GM11168 (cell line): ENCODE results near the gene CCDC169.
"Not testable (repeated sequence)": the region's sequence is repeated elsewhere in the genome, so short reads cannot be mapped to it uniquely, and the experiment has no call there.

Experiments
- in situ Hi-C: fragments of 300-500 bp; cut with MboI; formaldehyde crosslinking; loops from one replicate; pipeline ENCODE4 v1.12.0; 2022; ENCODE audit warnings: low sequenced_read_pairs; ENCODE audit not compliant: unreplicated experiment

Gene CCDC169

GRCh38 chr13:36297366-36298338 is at the start of gene CCDC169:
CCDC169 (minus strand) TSS chr13:36297814; CDS start chr13:36297719, 95 bp downstream.
- in situ Hi-C loops, result no loop called here

DNA sequence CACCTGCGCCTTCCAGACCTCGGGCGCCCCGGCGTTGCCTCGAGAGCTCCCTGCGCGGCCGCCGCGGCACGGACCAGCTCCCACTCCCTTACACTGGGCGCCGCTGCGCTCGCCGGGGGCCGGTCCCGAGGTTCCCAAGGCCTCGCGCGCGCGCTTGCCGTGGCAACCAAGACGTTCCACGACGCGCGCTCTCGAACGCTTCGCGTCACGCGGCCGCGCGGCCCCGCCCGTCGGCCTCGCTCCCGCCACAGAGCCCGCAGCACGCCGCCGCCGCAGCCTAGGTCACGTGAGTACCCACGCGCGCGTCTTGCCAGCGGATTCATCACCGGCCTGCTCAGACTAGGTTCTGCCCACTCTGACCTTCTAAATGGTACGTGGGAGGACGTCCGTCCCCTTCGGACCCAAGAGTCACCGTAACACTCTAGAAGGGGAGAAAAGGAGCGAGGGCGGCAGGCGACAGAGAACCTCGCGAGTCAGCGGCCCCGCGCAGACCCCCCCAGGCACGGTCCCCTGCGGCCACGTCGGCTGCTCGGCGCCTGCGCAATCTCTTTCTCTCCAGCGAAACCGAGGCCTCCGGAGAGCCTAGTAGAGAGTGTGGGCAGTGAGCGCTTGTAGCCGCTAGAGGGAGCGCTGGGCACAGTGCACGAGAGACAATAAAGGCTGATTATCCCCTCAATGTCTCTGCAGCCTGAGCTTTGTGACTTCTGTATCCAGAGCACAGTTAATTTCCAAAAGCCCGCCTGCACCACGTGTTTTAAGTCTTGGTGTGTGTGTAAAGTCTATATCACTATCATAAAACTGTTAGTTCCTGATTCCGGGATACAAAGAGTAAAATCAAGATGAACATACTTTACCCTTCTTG is 48.8 kb upstream of the CCDC169 start, which contains the start of gene SPART:
Gene SPART (minus strand): TSS at position 173 of the 862 bp plus-strand sequence. CDS start 10,564 bp downstream, outside the sequence.
- in situ Hi-C loops, result no loop called here

- in situ Hi-C loops, result no loop called here
These were observed 48.0 kb upstream of the CCDC169 start for GRCh38 chr13:36345438-36346221.

GRCh38 chr13:36344886-36345437 is 47.3 kb upstream of the CCDC169 start:
- in situ Hi-C loops, result no loop called here

GRCh38 chr13:36344173-36344572 is 46.6 kb upstream of the CCDC169 start:
- in situ Hi-C loops, result no loop called here

- in situ Hi-C loops, result no loop called here
These were observed 46.2 kb upstream of the CCDC169 start for GRCh38 chr13:36343766-36344165.

DNA sequence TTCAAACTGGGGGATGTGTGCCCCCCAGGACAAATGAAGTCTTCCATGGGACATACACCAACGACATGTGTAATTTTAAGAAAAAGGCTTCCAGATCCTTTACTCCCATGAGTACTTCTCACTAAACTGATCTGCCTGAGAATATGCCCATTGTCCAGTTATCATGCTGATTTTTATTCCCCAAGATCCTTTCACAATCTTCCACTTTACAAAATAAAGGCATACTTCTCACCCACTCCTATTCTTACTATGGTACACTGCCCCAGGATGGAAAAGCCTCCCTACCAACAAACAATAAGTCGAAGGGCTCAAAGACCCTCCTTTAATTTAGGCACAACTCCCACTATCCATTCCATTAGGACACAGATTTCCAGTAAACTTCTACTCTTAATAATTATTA is 45.1 kb upstream of the CCDC169 start:
- in situ Hi-C loops, result no loop called here

DNA sequence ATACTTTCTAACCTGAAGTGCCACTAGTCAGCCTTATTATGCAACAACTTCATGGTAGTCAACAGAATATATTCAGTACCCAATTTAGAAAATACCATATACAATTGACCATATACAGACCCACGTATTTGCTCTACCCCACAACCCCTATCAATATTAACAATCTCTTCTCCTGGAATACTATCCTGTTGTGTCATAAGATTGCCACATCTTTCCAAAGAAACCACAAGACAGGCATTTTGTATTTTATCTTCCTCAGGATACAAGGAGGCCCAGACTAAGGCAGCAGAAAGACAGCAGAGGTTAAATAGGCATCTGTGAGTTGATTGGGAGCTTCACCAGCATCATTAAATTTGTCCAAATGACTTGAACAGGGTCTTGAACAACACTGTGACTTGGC is 44.1 kb upstream of the CCDC169 start:
- in situ Hi-C loops, result no loop called here

DNA sequence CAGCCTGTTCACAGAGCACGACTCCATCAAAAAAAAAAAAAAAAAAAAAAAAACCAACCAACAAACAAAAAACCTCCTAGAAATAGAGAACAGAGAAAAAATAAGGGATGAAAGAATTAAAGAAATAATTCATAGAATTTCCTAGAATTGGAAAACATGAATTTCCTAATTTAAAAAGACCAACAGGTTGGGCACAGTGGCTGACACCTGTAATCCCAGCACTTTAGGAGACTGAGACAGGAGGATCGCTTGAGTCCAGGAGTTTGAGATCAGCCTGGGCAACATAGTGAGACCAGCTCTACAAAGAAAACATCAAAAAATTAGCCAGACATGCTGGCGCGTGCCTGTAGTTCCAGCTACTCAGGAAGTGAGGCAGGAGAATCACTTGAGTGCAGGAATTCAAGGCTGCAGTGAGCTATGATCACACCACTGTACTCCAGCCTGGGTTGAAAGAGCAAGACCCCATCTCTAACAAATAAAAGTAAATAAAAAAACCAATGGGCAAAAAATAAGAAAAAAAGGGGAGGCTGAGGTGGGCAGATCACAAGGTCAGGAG is 42.1 kb upstream of the CCDC169 start:
- in situ Hi-C loops, result no loop called here

GRCh38 chr13:36337938-36338641 is 40.5 kb upstream of the CCDC169 start:
- in situ Hi-C loops, result no loop called here

DNA sequence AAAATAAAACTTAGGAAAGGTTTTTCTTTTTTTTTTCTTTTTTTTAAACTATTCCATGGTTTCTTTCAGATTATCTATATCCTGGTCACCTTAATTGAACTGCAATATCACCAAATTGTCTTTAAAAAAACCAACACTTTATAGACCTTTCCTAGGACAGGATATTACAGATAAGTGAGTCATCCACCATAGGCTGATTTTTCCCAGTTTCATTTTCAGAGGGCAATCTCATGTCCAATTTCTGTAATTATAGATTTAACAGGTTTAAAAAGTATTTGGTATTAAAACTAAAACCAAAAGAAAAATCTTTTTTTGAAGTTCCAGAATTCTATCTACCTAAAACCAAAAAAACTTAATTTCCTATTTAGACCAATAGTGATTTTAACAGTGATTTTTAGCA is 35.4 kb upstream of the CCDC169 start:
- in situ Hi-C loops, result no loop called here

GRCh38 chr13:36332255-36332654 is 34.6 kb upstream of the CCDC169 start:
- in situ Hi-C loops, result not testable (repeated sequence)

GRCh38 chr13:36331280-36331679 is 33.7 kb upstream of the CCDC169 start:
- in situ Hi-C loops, result no loop called here

DNA sequence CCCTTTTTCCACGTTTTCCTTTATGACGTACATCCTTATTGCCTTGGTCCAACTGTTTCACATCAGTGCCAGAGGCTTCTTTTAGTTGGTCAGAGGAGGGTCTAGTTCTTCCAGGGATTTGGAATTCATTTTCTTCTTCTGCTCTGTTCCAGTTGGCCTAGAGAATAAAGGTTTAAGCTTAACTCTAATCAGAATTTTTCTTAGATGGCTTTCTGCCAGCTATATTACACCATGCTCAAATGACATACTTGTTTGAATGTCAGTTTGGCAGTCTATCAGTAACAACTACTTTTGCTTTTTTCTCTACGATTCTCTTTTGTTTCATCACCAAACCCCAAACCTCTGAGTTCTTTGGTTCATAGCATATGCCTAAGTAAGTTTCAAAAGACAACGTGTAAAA is 31.7 kb upstream of the CCDC169 start:
- in situ Hi-C loops, result no loop called here

GRCh38 chr13:36328821-36329220 is 31.2 kb upstream of the CCDC169 start:
- in situ Hi-C loops, result no loop called here

DNA sequence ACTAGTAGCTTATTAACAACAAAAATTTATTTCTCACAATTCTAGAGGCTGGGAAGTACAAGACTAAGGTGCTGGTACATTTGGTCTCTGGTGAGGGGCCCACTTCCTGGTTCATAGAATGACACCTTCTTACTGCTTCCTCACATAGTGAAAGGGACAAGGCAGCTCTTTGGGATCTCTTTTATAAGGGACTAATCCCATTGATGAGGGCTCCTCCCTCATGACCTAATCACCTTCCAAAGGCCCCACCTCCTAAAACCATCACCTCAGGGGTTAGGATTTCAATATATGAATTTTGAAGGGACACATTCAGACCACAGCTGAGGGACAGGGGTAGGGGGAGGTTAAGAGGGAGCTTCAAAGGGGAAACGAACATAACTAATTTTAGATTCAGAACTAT is 28.3 kb upstream of the CCDC169 start:
- in situ Hi-C loops, result no loop called here

- in situ Hi-C loops, result not testable (repeated sequence)
These were observed 27.3 kb upstream of the CCDC169 start for GRCh38 chr13:36324881-36325280.

DNA sequence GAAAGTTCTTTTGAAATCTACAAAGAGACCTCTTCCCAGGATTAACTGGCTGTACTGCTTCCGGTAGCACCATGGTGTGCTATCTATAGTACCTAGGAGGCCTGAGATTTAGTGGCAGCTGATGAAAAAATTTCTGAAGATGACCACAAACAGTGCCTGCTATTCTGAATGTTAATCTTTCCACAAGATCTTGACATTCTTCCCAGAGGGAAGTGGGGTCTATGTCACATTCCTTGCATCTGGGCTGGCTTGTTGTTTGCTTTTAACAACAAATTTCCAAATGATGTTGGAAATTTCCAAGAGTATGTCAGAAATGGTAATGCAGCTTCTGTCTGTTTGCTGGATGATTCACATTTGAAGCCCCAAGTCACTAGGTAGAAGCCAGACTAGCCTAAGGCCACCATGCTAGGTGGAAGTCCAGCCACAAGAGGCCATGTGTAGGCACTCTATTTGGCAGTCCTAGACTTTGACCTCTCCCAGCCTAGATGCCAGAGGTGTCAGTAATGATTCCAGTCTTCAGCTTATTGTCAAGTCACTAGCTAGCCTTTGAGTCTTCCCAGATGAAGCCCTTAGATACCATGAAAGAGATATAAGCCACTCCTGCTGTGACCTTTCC is 26.4 kb upstream of the CCDC169 start:
- in situ Hi-C loops, result no loop called here
